HepG2 (cell line): Measurements from ENCODE around the gene ZNF214. TPM values are rescaled to one million over a fixed set of nuclear protein-coding genes. Genes with fewer than 3 reads are reported as not detected.

ENCODE experiments used
- ATAC-seq: fragments of 200-7000 bp; cut with Tn5 transposase; 3 replicates; pipeline ENCODE4 v1.9.1; 2020; ENCODE audit warnings: mild to moderate bottlenecking, moderate library complexity
- BruUV-seq: library from RNA; stranded (reverse); fragments of 400-500 nt; replicated peaks from 2 replicates; lab custom pipeline; 2021; lab: Mats Ljungman, UMichigan
- CTCF ChIA-PET: fragments of 300-600 bp; formaldehyde crosslinking; extraction: SDS; loops from one replicate; lab custom pipeline; 2021; ENCODE audit warnings: low total read pairs, inconsistent platforms, low intra/inter-chr PET ratio; lab: Yijun Ruan, JAX
- POLR2A ChIA-PET: fragments of 350-600 bp; sonication (Branson Sonifier 250); formaldehyde crosslinking; loops from one replicate; lab custom pipeline; 2020; ENCODE audit warnings: antibody characterized with exemption, inconsistent platforms; lab: Yijun Ruan, JAX
- DNase-seq: peaks from one replicate; pipeline ENCODE4 v3.0.0-alpha.2; 2015; ENCODE audit warnings: low spot score
- FAIRE-seq: peaks from 3 replicates; lab custom pipeline; 2011; peaks lifted over from hg19 to GRCh38; lab: Jason Lieb, UNC
- H2AFZ ChIP-seq: one replicate; pipeline ENCODE4 v1.6.1; 2011; ENCODE audit warnings: low read length, inconsistent platforms
- H3K27ac ChIP-seq: fragments of 300-600 bp; 3 replicates; pipeline ENCODE4 v1.8.0; 2011; ENCODE audit warnings: mixed run types, mild to moderate bottlenecking, mixed read lengths, low read length, inconsistent platforms; ENCODE audit not compliant: insufficient read depth; ENCODE audit errors: extremely low read length
- H3K27me3 ChIP-seq, 2 experiments: fragments of 200-600 bp in 1 of 2; 2 replicates in 1 of 2; 3 replicates in 1 of 2; pipeline versions ENCODE4 v1.6.0 to v1.8.0; 2011; ENCODE audit warnings: low read length in 2 of 2, mild to moderate bottlenecking in 2 of 2, moderate library complexity in 2 of 2, inconsistent platforms in 1 of 2; ENCODE audit not compliant: insufficient read depth in 2 of 2, control insufficient read depth in 1 of 2
- H3K36me3 ChIP-seq, 2 experiments: fragments of 200-600 bp in 1 of 2; replicated peaks in 1 of 2; 2 replicates in 1 of 2; 3 replicates in 1 of 2; pipeline versions ENCODE4 v1.5.1 to v1.8.0; 2011; ENCODE audit warnings: low read length in 2 of 2, inconsistent platforms in 1 of 2; ENCODE audit not compliant: insufficient read depth in 2 of 2, control insufficient read depth in 1 of 2
- H3K4me1 ChIP-seq: 2 replicates; pipeline ENCODE4 v1.5.1; 2012; ENCODE audit warnings: low read length, inconsistent platforms; ENCODE audit not compliant: insufficient read depth
- H3K4me2 ChIP-seq: 2 replicates; pipeline ENCODE4 v1.6.0; 2011; ENCODE audit warnings: low read depth, low read length, inconsistent platforms
- H3K4me3 ChIP-seq, 3 experiments: fragments of 200-600 bp in 1 of 3; sonication (generic), shearing (Covaris generic) in 1 of 3; replicated peaks in 1 of 3; 2 replicates each; pipeline ENCODE4 v1.5.1; 2011 to 2016; ENCODE audit warnings: low read length in 3 of 3, inconsistent platforms in 2 of 3, low read depth in 2 of 3, mild to moderate bottlenecking in 2 of 3, control low read depth in 1 of 3, mixed read lengths in 1 of 3; ENCODE audit not compliant: insufficient read depth in 1 of 3
- H3K79me2 ChIP-seq: one replicate; pipeline ENCODE4 v1.6.1; 2011; ENCODE audit warnings: low read length, inconsistent platforms; ENCODE audit not compliant: insufficient read depth
- H3K9ac ChIP-seq: 2 replicates; pipeline ENCODE4 v1.6.0; 2011; ENCODE audit warnings: mild to moderate bottlenecking, low read depth, low read length, inconsistent platforms; ENCODE audit not compliant: insufficient read depth
- H3K9me3 ChIP-seq: 2 replicates; pipeline ENCODE4 v1.5.1; 2012; ENCODE audit warnings: mild to moderate bottlenecking, low read length
- H4K20me1 ChIP-seq: 2 replicates; pipeline ENCODE4 v1.6.0; 2011; ENCODE audit warnings: inconsistent platforms, mild to moderate bottlenecking, low read length, moderate library complexity; ENCODE audit not compliant: insufficient read depth
- FOXK2 ChIP-seq: fragments of 450-650 bp; IDR thresholded peaks from 2 replicates; pipeline ENCODE4 v1.6.1; 2016
- GATAD2A ChIP-seq: IDR thresholded peaks from 2 replicates; pipeline ENCODE4 v1.6.1; 2016
- HDAC2 ChIP-seq: sonication (generic); formaldehyde crosslinking; IDR thresholded peaks from 2 replicates; pipeline ENCODE4 v1.4.0; 2020; ENCODE audit warnings: missing genetic modification reagents
- HNRNPK ChIP-seq: fragments of 200-400 bp; formaldehyde crosslinking; IDR thresholded peaks from 2 replicates; pipeline ENCODE4 v1.6.1; 2018; ENCODE audit warnings: low read length, low read depth, moderate library complexity, mild to moderate bottlenecking; ENCODE audit not compliant: poor library complexity, severe bottlenecking
- IRF2 ChIP-seq: IDR thresholded peaks from 2 replicates; pipeline ENCODE4 v1.6.1; 2018; ENCODE audit warnings: missing genetic modification reagents, missing compliant biosample characterization
- PLSCR1 ChIP-seq: sonication (generic); formaldehyde crosslinking; IDR thresholded peaks from 2 replicates; pipeline ENCODE4 v1.5.0; 2020; ENCODE audit warnings: missing genetic modification reagents, mild to moderate bottlenecking, borderline replicate concordance
- RARA ChIP-seq: IDR thresholded peaks from 2 replicates; pipeline ENCODE4 v1.6.1; 2016; ENCODE audit warnings: missing genetic modification reagents, missing compliant biosample characterization
- RCOR2 ChIP-seq: IDR thresholded peaks from 2 replicates; pipeline ENCODE4 v1.6.1; 2016; ENCODE audit warnings: missing biosample characterization, missing genetic modification reagents
- RELA ChIP-seq: sonication (generic); formaldehyde crosslinking; IDR thresholded peaks from 2 replicates; pipeline ENCODE4 v1.4.0; 2020; ENCODE audit warnings: missing genetic modification reagents
- SPEN ChIP-seq: sonication (generic); formaldehyde crosslinking; IDR thresholded peaks from 2 replicates; pipeline ENCODE4 v1.5.1; 2020; ENCODE audit warnings: low read depth, mild to moderate bottlenecking, missing genetic modification reagents
- XBP1 ChIP-seq: sonication (generic); formaldehyde crosslinking; IDR thresholded peaks from 2 replicates; pipeline ENCODE4 v1.5.0; 2020; ENCODE audit warnings: missing genetic modification reagents
- ZNF331 ChIP-seq: sonication (generic); formaldehyde crosslinking; IDR thresholded peaks from 2 replicates; pipeline ENCODE4 v1.4.0; 2020; ENCODE audit warnings: missing genetic modification reagents
- ZNF614 ChIP-seq: IDR thresholded peaks from 2 replicates; pipeline ENCODE4 v1.6.1; 2018; ENCODE audit warnings: missing biosample characterization, missing genetic modification reagents, inconsistent platforms, borderline replicate concordance
- ZNF709 ChIP-seq: sonication (generic); formaldehyde crosslinking; IDR thresholded peaks from 2 replicates; pipeline ENCODE4 v1.5.0; 2020; ENCODE audit warnings: mild to moderate bottlenecking, missing genetic modification reagents
- WGBS: methylation state at CpG from one replicate; pipeline ENCODE4 v1.1.6; 2017; ENCODE audit warnings: low lambda C conversion rate; 5-methylcytosine and 5-hydroxymethylcytosine counted together
- in situ Hi-C: cut with HindIII; loops from 2 replicates; pipeline ENCODE4 v1.10.0; 2017; ENCODE audit warnings: low pct_unique_long_range_greater_than_20kb; ENCODE audit not compliant: extremely low pct_ligation_motif_present
- intact Hi-C: fragments of 100-400 bp; cut with micrococcal nuclease; formaldehyde crosslinking; loops from one replicate; pipeline ENCODE4 v1.10.0; 2022; ENCODE audit not compliant: unreplicated experiment
- polyA plus RNA-seq, 8 experiments: library from polyadenylated mRNA; depleted of rRNA in 3 of 8; stranded (reverse) in 7 of 8; unstranded in 1 of 8; fragments of >200 nt; fragmentation: Illumina TruSeq in 4 of 8; extraction: Trizol in 4 of 8; gene quantifications; 2 replicates each; pipeline versions ENCODE4 v1.2.1 to v1.2.3, GENCODE V29; 2011 to 2016; ENCODE audit warnings: low read depth in 4 of 8, missing spikeins in 1 of 8, mixed read lengths in 1 of 8; ENCODE audit not compliant: insufficient read depth in 1 of 8
- total RNA-seq, 5 experiments: library from RNA; depleted of rRNA; stranded (reverse); fragments of >200 nt; fragmentation: Illumina TruSeq; extraction: Trizol; gene quantifications; 2 replicates each; pipeline ENCODE4 v1.2.3, GENCODE V29; 2016; ENCODE audit warnings: low read depth in 1 of 5

Gene ZNF214
- total and polyA plus RNA-seq, 2 of the 13 experiments (the other 11 are each of a cell fraction or from before 2014, with no cell fraction given): 0.28 to 1.9 TPM

DNA sequence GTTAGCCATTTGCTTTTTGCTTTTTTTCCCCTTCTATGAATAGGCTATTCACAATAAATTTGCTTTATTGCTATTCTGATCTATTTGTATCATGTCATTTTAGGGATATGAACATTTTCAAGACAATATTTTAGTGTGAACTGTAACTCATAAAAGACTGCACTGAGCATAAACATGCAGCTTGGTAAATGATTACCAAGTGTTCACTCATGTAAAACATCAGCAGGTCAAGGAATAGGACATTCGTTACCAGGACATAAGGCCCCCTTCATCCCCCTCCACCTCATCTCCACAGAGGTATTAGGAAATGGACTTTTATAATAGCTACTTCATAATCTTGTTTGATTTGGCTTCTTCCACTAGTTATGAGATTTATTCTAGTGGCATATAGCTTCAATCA, 12.5 kb upstream of the ZNF214 start:
- no peak overlapping the region for H3K9ac ChIP-seq
- in situ Hi-C loops (no loop called here), intact Hi-C loops (no loop called here)
- H3K9me3 ChIP-seq: no peaks in the 10 kb centered on the region
- no peak for FAIRE-seq
- H3K36me3 ChIP-seq: no peaks in the 10 kb centered on the region
- no peak for ATAC-seq
- ChIA-PET POLR2A (no interaction called here), CTCF (no interaction called here)
- 0% methylated on average over 1 of the region's 1 CpG for WGBS
- H2AFZ ChIP-seq: no peak overlapping the region
- DNase-seq: no peak
- H3K27me3 ChIP-seq: peaks cover 0 to 8% of the 10 kb centered on the region in 2 experiments; a peak in 2 of 5 replicates
- H3K27ac ChIP-seq: no peak overlapping the region
- H3K4me1 ChIP-seq: no peaks in the 10 kb centered on the region
- TF ChIP-seq FOXK2 (no peak), HNRNPK (no peak), GATAD2A (CRISPR knock-in tag) (no peak), ZNF709 (CRISPR knock-in tag) (no peak), ZNF331 (CRISPR knock-in tag) (no peak), XBP1 (CRISPR knock-in tag) (no peak), ZNF614 (no peak), IRF2 (CRISPR knock-in tag) (no peak), RELA (CRISPR knock-in tag) (no peak), RARA (no peak), HDAC2 (CRISPR knock-in tag) (no peak), SPEN (CRISPR knock-in tag) (no peak), RCOR2 (CRISPR knock-in tag) (no peak), PLSCR1 (CRISPR knock-in tag) (no peak)
- H3K79me2 ChIP-seq: no peaks in the 10 kb centered on the region
- H4K20me1 ChIP-seq: no peaks in the 10 kb centered on the region
- no TSS peak for BruUV-seq
- no peak overlapping the region for H3K4me3 ChIP-seq
- no peak overlapping the region for H3K4me2 ChIP-seq
